Natural killer cell treated with Interleukin-12 subunit alpha and Interleukin-12 subunit beta and Interleukin-15 and Interleukin-18, amount 100 ng/mL, for 72 hours (primary cell): ENCODE results near the gene NOS1AP. TPM values are rescaled to one million over a fixed set of nuclear protein-coding genes. Genes with fewer than 3 reads are reported as not detected.
"Not testable (repeated sequence)": the region's sequence is repeated elsewhere in the genome, so short reads cannot be mapped to it uniquely, and the experiment has no call there.

Source experiments
- ATAC-seq, 2 donors: fragments of 150-1000 bp; cut with Tn5 transposase in 1 of 2; sonication (Bioruptor Pico), chemical (Tn5 transposase) in 1 of 2; 2 replicates each; pipeline ENCODE4 v1.10.0; 2021
- DNase-seq: peaks from one replicate; pipeline ENCODE4 v3.0.0; 2022; ENCODE audit warnings: low spot score
- H3K27ac Mint-ChIP-seq, 2 donors: 1 replicate in 1 of 2; 2 replicates in 1 of 2; pipeline ENCODE4 v1.8.0; 2022; ENCODE audit warnings: mixed read lengths in 2 of 2, mild to moderate bottlenecking in 1 of 2, moderate library complexity in 1 of 2
- H3K27me3 Mint-ChIP-seq, 2 donors: 1 replicate in 1 of 2; 2 replicates in 1 of 2; pipeline ENCODE4 v1.8.0; 2022; ENCODE audit warnings: mixed read lengths in 2 of 2
- H3K36me3 Mint-ChIP-seq: one replicate; pipeline ENCODE4 v1.8.0; 2022; ENCODE audit warnings: mixed read lengths
- H3K4me1 Mint-ChIP-seq, 2 donors: 1 replicate in 1 of 2; 2 replicates in 1 of 2; pipeline ENCODE4 v1.8.0; 2022; ENCODE audit warnings: low read depth in 2 of 2, mixed read lengths in 2 of 2, mild to moderate bottlenecking in 1 of 2
- H3K4me3 Mint-ChIP-seq: one replicate; pipeline ENCODE4 v1.8.0; 2022; ENCODE audit warnings: mixed read lengths
- H3K9me3 Mint-ChIP-seq: 2 replicates; pipeline ENCODE4 v1.8.0; 2022; ENCODE audit warnings: mixed read lengths
- total RNA-seq, 2 donors: library from RNA; stranded (reverse); gene quantifications; one replicate each; pipeline ENCODE4 v1.2.3, GENCODE V29; 2022

The NOS1AP gene
- total RNA-seq, 2 donors from 2014 or later = 0.12 TPM; not detected in 1

- Mint-ChIP-seq H3K27me3 (peaks cover 39 to 56% of the 10 kb centered on the region in 2 donors), H3K4me1 (peaks cover 0 to 4% of the 10 kb centered on the region in 2 donors), H3K9me3 (no peaks in the 10 kb centered on the region), H3K36me3 (no peaks in the 10 kb centered on the region), H3K4me3 (no peak overlapping the region), H3K27ac (no peak overlapping the region)
- ATAC-seq (no peak), DNase-seq (no peak)
These were observed 2.0 kb upstream of the NOS1AP start for GRCh38 chr1:162067466-162067865.

GRCh38 chr1:162068301-162068700, 1.2 kb upstream of the NOS1AP start:
- H3K27ac Mint-ChIP-seq = no peak overlapping the region
- H3K4me1 Mint-ChIP-seq = peaks cover 0 to 4% of the 10 kb centered on the region in 2 donors
- no peaks in the 10 kb centered on the region for H3K36me3 Mint-ChIP-seq
- ATAC-seq = no peak
- peaks cover 32 to 54% of the 10 kb centered on the region in 2 donors for H3K27me3 Mint-ChIP-seq
- H3K4me3 Mint-ChIP-seq = peak overlapping the region; percentile 18
- H3K9me3 Mint-ChIP-seq = no peaks in the 10 kb centered on the region
- no peak for DNase-seq

- DNase-seq = no peak
- ATAC-seq = no peak
- peaks cover 25 to 42% of the 10 kb centered on the region in 2 donors for H3K27me3 Mint-ChIP-seq
- no peak overlapping the region for H3K27ac Mint-ChIP-seq
- no peaks in the 10 kb centered on the region for H3K9me3 Mint-ChIP-seq
- peak overlapping the region; percentile 62 for H3K4me3 Mint-ChIP-seq
- H3K4me1 Mint-ChIP-seq = peaks cover 0 to 4% of the 10 kb centered on the region in 2 donors
- H3K36me3 Mint-ChIP-seq = no peaks in the 10 kb centered on the region
These were observed 730 bp downstream of the NOS1AP start for GRCh38 chr1:162070094-162070748.

- H3K4me1 Mint-ChIP-seq = peaks cover 0 to 4% of the 10 kb centered on the region in 2 donors
- H3K4me3 Mint-ChIP-seq = no peak overlapping the region
- peaks cover 27 to 39% of the 10 kb centered on the region in 2 donors for H3K27me3 Mint-ChIP-seq
These were observed 1.3 kb downstream of the NOS1AP start for GRCh38 chr1:162070825-162071224.

GRCh38 chr1:162072740-162073139, 3.2 kb downstream of the NOS1AP start:
- Mint-ChIP-seq H3K27ac (no peak overlapping the region), H3K27me3 (peaks cover 33 to 50% of the 10 kb centered on the region in 2 donors), H3K36me3 (no peaks in the 10 kb centered on the region), H3K4me3 (no peak overlapping the region), H3K9me3 (no peaks in the 10 kb centered on the region), H3K4me1 (peaks cover 4 to 5% of the 10 kb centered on the region in 2 donors)
- DNase-seq (no peak), ATAC-seq (no peak)

More at GRCh38 chr1:162070825-162071224, 1.3 kb downstream of the NOS1AP start:
- H3K9me3 Mint-ChIP-seq = no peaks in the 10 kb centered on the region
- H3K36me3 Mint-ChIP-seq = no peaks in the 10 kb centered on the region
- H3K27ac Mint-ChIP-seq = no peak overlapping the region
- no peak for ATAC-seq
- DNase-seq = no peak

GRCh38 chr1:162074276-162075005, 5.0 kb downstream of the NOS1AP start:
- H3K4me3 Mint-ChIP-seq = no peak overlapping the region
- peaks cover 38 to 51% of the 10 kb centered on the region in 2 donors for H3K27me3 Mint-ChIP-seq
- no peak for ATAC-seq

GRCh38 chr1:162075862-162076261, 6.4 kb downstream of the NOS1AP start:
- H3K4me1 Mint-ChIP-seq = peaks cover 9% of the 10 kb centered on the region in 2 donors

More at GRCh38 chr1:162074276-162075005, 5.0 kb downstream of the NOS1AP start:
- no peak for DNase-seq
- Mint-ChIP-seq H3K4me1 (peaks cover 9% of the 10 kb centered on the region in 2 donors), H3K27ac (no peak overlapping the region), H3K9me3 (no peaks in the 10 kb centered on the region), H3K36me3 (no peaks in the 10 kb centered on the region)

GRCh38 chr1:162077648-162078299, 8.3 kb downstream of the NOS1AP start:
- Mint-ChIP-seq H3K36me3 (no peaks in the 10 kb centered on the region), H3K4me3 (no peak overlapping the region), H3K9me3 (no peaks in the 10 kb centered on the region), H3K27me3 (peaks cover 26 to 31% of the 10 kb centered on the region in 2 donors), H3K27ac (no peak overlapping the region), H3K4me1 (peaks cover 6 to 9% of the 10 kb centered on the region in 2 donors)
- DNase-seq (no peak), ATAC-seq (no peak)

More at GRCh38 chr1:162075862-162076261, 6.4 kb downstream of the NOS1AP start:
- Mint-ChIP-seq H3K9me3 (no peaks in the 10 kb centered on the region), H3K27me3 (peaks cover 38 to 50% of the 10 kb centered on the region in 2 donors), H3K36me3 (no peaks in the 10 kb centered on the region), H3K27ac (no peak overlapping the region), H3K4me3 (no peak overlapping the region)
- no peak for DNase-seq
- no peak for ATAC-seq

GRCh38 chr1:162079030-162079429, 9.5 kb downstream of the NOS1AP start:
- no peak overlapping the region for H3K27ac Mint-ChIP-seq
- no peak for ATAC-seq
- H3K4me1 Mint-ChIP-seq = peaks cover 6 to 9% of the 10 kb centered on the region in 2 donors
- DNase-seq = no peak
- H3K4me3 Mint-ChIP-seq = no peak overlapping the region
- H3K27me3 Mint-ChIP-seq = peaks cover 26 to 29% of the 10 kb centered on the region in 2 donors
- no peaks in the 10 kb centered on the region for H3K36me3 Mint-ChIP-seq
- no peaks in the 10 kb centered on the region for H3K9me3 Mint-ChIP-seq

- H3K27ac Mint-ChIP-seq = no peak overlapping the region
- no peak overlapping the region for H3K4me3 Mint-ChIP-seq
- H3K27me3 Mint-ChIP-seq = peaks cover 23 to 31% of the 10 kb centered on the region in 2 donors
- H3K36me3 Mint-ChIP-seq = no peaks in the 10 kb centered on the region
- peaks cover 6 to 9% of the 10 kb centered on the region in 2 donors for H3K4me1 Mint-ChIP-seq
- DNase-seq (no peak), ATAC-seq (no peak)
- H3K9me3 Mint-ChIP-seq = no peaks in the 10 kb centered on the region
These were observed 11.1 kb downstream of the NOS1AP start for GRCh38 chr1:162080472-162081015.

- Mint-ChIP-seq H3K9me3 (no peaks in the 10 kb centered on the region), H3K4me1 (peaks cover 6 to 9% of the 10 kb centered on the region in 2 donors), H3K36me3 (no peaks in the 10 kb centered on the region), H3K27me3 (peaks cover 22 to 33% of the 10 kb centered on the region in 2 donors), H3K27ac (no peak overlapping the region), H3K4me3 (no peak overlapping the region)
- ATAC-seq (no peak), DNase-seq (no peak)
These were observed 11.8 kb downstream of the NOS1AP start for GRCh38 chr1:162081316-162081715.

- H3K4me1 Mint-ChIP-seq, DNase-seq, H3K9me3 Mint-ChIP-seq, H3K36me3 Mint-ChIP-seq, H3K27ac Mint-ChIP-seq, H3K4me3 Mint-ChIP-seq, ATAC-seq: not testable (repeated sequence)
- peaks cover 22 to 34% of the 10 kb centered on the region in 2 donors for H3K27me3 Mint-ChIP-seq
These were observed 12.6 kb downstream of the NOS1AP start for GRCh38 chr1:162082080-162082479.

GRCh38 chr1:162083273-162083672, 13.8 kb downstream of the NOS1AP start:
- H3K27me3 Mint-ChIP-seq = peaks cover 17 to 31% of the 10 kb centered on the region in 2 donors

More at GRCh38 chr1:162083273-162083672, 13.8 kb downstream of the NOS1AP start:
- ATAC-seq = no peak
- Mint-ChIP-seq H3K36me3 (no peaks in the 10 kb centered on the region), H3K4me1 (no peaks in the 10 kb centered on the region), H3K27ac (no peak overlapping the region), H3K4me3 (no peak overlapping the region), H3K9me3 (no peaks in the 10 kb centered on the region)
- DNase-seq = no peak
